H1 (cell line): ENCODE data around the gene TMEM63C.

Experiments used
- POLR2A ChIP-seq, 2 experiments: IDR thresholded peaks; 1 replicate in 1 of 2; 2 replicates in 1 of 2; pipeline ENCODE4 v1.6.1; 2011; ENCODE audit warnings: low read depth in 2 of 2, low read length in 2 of 2, mild to moderate bottlenecking in 2 of 2; ENCODE audit errors: control extremely low read depth in 1 of 2
- TF ChIP-seq, protein P1 (sequence below): IDR thresholded peaks from 2 replicates; pipeline ENCODE4 v1.6.1; 2011; ENCODE audit warnings: low read depth, mild to moderate bottlenecking, low read length; ENCODE audit not compliant: insufficient read depth
- TF ChIP-seq, protein P2 (sequence below): fragments of 300-600 bp; sonication (generic); IDR thresholded peaks from 2 replicates; pipeline ENCODE4 v1.7.1; 2012; ENCODE audit warnings: low read length, moderate library complexity, mild to moderate bottlenecking, inconsistent platforms; ENCODE audit not compliant: insufficient replicate concordance

DNA sequence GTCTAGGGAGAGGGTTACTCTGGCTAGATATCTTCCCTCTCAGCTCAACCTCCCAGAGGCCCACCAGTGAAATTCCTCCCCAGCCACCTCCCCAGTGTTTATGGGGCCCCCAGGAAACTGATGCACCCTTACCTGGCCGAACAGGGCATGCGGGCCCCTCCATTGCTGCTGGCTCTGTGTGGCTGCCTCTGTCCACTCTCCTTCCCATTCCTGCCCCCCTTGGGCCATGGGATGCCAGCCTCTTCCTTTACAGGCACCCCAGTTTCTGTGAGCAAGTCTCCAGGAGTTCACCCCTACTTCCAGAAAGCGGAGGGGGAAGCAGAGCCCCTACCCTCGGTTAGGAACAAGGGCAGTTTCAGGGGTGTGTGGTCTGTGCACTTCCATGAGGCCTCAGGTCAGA is 20.6 kb upstream of the TMEM63C start:
- TF ChIP-seq, protein P1, sequence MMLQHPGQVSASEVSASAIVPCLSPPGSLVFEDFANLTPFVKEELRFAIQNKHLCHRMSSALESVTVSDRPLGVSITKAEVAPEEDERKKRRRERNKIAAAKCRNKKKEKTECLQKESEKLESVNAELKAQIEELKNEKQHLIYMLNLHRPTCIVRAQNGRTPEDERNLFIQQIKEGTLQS = no peak
- TF ChIP-seq POLR2A (IDR thresholded peaks at IDR 0.05; ENCODE audit: control extremely low read depth in 1 of 2, low read depth in 2 of 2, low read length in 2 of 2) = no peak
- TF ChIP-seq, protein P2, sequence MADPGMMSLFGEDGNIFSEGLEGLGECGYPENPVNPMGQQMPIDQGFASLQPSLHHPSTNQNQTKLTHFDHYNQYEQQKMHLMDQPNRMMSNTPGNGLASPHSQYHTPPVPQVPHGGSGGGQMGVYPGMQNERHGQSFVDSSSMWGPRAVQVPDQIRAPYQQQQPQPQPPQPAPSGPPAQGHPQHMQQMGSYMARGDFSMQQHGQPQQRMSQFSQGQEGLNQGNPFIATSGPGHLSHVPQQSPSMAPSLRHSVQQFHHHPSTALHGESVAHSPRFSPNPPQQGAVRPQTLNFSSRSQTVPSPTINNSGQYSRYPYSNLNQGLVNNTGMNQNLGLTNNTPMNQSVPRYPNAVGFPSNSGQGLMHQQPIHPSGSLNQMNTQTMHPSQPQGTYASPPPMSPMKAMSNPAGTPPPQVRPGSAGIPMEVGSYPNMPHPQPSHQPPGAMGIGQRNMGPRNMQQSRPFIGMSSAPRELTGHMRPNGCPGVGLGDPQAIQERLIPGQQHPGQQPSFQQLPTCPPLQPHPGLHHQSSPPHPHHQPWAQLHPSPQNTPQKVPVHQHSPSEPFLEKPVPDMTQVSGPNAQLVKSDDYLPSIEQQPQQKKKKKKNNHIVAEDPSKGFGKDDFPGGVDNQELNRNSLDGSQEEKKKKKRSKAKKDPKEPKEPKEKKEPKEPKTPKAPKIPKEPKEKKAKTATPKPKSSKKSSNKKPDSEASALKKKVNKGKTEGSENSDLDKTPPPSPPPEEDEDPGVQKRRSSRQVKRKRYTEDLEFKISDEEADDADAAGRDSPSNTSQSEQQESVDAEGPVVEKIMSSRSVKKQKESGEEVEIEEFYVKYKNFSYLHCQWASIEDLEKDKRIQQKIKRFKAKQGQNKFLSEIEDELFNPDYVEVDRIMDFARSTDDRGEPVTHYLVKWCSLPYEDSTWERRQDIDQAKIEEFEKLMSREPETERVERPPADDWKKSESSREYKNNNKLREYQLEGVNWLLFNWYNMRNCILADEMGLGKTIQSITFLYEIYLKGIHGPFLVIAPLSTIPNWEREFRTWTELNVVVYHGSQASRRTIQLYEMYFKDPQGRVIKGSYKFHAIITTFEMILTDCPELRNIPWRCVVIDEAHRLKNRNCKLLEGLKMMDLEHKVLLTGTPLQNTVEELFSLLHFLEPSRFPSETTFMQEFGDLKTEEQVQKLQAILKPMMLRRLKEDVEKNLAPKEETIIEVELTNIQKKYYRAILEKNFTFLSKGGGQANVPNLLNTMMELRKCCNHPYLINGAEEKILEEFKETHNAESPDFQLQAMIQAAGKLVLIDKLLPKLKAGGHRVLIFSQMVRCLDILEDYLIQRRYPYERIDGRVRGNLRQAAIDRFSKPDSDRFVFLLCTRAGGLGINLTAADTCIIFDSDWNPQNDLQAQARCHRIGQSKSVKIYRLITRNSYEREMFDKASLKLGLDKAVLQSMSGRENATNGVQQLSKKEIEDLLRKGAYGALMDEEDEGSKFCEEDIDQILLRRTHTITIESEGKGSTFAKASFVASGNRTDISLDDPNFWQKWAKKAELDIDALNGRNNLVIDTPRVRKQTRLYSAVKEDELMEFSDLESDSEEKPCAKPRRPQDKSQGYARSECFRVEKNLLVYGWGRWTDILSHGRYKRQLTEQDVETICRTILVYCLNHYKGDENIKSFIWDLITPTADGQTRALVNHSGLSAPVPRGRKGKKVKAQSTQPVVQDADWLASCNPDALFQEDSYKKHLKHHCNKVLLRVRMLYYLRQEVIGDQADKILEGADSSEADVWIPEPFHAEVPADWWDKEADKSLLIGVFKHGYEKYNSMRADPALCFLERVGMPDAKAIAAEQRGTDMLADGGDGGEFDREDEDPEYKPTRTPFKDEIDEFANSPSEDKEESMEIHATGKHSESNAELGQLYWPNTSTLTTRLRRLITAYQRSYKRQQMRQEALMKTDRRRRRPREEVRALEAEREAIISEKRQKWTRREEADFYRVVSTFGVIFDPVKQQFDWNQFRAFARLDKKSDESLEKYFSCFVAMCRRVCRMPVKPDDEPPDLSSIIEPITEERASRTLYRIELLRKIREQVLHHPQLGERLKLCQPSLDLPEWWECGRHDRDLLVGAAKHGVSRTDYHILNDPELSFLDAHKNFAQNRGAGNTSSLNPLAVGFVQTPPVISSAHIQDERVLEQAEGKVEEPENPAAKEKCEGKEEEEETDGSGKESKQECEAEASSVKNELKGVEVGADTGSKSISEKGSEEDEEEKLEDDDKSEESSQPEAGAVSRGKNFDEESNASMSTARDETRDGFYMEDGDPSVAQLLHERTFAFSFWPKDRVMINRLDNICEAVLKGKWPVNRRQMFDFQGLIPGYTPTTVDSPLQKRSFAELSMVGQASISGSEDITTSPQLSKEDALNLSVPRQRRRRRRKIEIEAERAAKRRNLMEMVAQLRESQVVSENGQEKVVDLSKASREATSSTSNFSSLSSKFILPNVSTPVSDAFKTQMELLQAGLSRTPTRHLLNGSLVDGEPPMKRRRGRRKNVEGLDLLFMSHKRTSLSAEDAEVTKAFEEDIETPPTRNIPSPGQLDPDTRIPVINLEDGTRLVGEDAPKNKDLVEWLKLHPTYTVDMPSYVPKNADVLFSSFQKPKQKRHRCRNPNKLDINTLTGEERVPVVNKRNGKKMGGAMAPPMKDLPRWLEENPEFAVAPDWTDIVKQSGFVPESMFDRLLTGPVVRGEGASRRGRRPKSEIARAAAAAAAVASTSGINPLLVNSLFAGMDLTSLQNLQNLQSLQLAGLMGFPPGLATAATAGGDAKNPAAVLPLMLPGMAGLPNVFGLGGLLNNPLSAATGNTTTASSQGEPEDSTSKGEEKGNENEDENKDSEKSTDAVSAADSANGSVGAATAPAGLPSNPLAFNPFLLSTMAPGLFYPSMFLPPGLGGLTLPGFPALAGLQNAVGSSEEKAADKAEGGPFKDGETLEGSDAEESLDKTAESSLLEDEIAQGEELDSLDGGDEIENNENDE = no peak
